ENCODE data around the gene KPNA6. TPM values are rescaled to one million over a fixed set of nuclear protein-coding genes. Genes with fewer than 3 reads are reported as not detected.
A peak's percentile ranks its signal among the peaks of the same experiment; 100 is the strongest.
"Not testable (repeated sequence)": the region's sequence is repeated elsewhere in the genome, so short reads cannot be mapped to it uniquely, and the experiment has no call there.

Gene KPNA6
- polyA plus RNA-seq (2011; rRNA removed): 26.6 and 29.8 TPM in 2 replicates
- polyA minus RNA-seq (2011; rRNA and poly(A)+ RNA removed): 41.3 and 45.8 TPM in 2 replicates

GRCh38 chr1:32107742-32108661 is at the start of gene KPNA6:
TSS of gene KPNA6 (plus strand) at chr1:32108056. CDS start at chr1:32108131, 75 bp downstream.
- peak within 1 kb of the TSS; percentile 90 for H3K4me3 ChIP-seq (ENCODE audit: low read depth, low read length)
- DNase-seq (ENCODE audit: low read depth): peak; percentile 72
- POLR2A ChIA-PET: interaction anchor here (0.6 kb wide), 1 partner anchor 45 kb away, joined by 3 read pairs; no protein-coding TSS in a partner anchor
- TF ChIP-seq, protein P1, sequence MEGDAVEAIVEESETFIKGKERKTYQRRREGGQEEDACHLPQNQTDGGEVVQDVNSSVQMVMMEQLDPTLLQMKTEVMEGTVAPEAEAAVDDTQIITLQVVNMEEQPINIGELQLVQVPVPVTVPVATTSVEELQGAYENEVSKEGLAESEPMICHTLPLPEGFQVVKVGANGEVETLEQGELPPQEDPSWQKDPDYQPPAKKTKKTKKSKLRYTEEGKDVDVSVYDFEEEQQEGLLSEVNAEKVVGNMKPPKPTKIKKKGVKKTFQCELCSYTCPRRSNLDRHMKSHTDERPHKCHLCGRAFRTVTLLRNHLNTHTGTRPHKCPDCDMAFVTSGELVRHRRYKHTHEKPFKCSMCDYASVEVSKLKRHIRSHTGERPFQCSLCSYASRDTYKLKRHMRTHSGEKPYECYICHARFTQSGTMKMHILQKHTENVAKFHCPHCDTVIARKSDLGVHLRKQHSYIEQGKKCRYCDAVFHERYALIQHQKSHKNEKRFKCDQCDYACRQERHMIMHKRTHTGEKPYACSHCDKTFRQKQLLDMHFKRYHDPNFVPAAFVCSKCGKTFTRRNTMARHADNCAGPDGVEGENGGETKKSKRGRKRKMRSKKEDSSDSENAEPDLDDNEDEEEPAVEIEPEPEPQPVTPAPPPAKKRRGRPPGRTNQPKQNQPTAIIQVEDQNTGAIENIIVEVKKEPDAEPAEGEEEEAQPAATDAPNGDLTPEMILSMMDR (IDR thresholded peaks at IDR 0.05; ENCODE audit: insufficient read depth, low read depth, low read length): no peak
- H3K27me3 ChIP-seq (ENCODE audit: control insufficient read depth, insufficient read depth, low read length): no peaks in the 10 kb centered on the region
- H3K36me3 ChIP-seq (ENCODE audit: control insufficient read depth, insufficient read depth, low read length): no peaks in the 10 kb centered on the region
- CTCF ChIA-PET: interaction anchor here (0.8 to 3.9 kb wide), 11 partner anchors 10 to 131 kb away, joined by 3 to 17 read pairs (median 4); partner anchors contain the start of genes TMEM39B and TXLNA

DNA sequence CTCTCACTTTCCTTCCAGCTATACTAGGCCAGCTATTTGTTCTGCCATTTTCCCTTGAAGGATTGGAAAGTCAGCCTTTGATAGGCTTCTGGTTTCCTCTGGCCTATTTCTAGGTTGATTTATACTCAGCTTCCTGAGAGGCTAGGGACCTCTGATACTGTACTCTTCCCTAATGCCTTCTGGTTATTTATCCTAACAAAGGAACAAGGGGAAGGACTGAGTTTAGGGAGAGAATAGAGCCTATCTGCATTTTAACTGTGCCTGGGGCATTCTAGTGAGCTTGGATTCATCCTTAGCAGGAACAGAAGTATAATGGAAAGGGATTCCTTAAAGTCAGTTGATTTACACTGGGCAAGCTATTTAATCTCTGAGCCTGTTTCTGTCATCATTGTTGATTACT is 46.9 kb upstream of the KPNA6 start:
- ChIA-PET CTCF (interaction anchor here (1.1 kb wide), 1 partner anchor 84 kb away, joined by 3 read pairs; no protein-coding TSS in a partner anchor), POLR2A (no interaction called here)
- peaks cover 5% of the 10 kb centered on the region for H3K36me3 ChIP-seq (ENCODE audit: control insufficient read depth, insufficient read depth, low read length)

DNA sequence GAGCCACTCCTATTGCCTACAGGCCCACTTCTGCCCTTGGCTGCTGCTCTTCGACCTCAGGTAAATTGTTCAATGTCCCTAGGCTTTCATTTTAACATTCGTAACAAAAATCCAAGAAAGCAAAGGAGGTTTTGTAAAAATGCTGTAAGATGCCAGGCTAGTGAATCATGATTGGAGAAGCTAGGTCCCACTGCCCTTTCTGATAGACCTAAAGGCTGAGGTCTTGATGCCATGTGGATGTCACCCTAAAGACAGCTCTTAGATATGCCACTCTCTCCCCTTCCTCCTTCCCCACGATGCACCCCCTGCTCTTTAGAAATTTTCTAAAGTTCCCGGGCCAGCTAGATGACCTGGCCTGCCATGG is 45.0 kb upstream of the KPNA6 start:
- CTCF ChIA-PET: interaction anchor here (0.6 to 2.3 kb wide), 22 partner anchors 9 to 410 kb away, joined by 3 to 17 read pairs (median 4); partner anchors contain the start of genes ADGRB2 and TMEM39B
- Histone ChIP-seq H3K27me3 (ENCODE audit: control insufficient read depth, insufficient read depth, low read length) (no peaks in the 10 kb centered on the region), H3K36me3 (ENCODE audit: control insufficient read depth, insufficient read depth, low read length) (peaks cover 5% of the 10 kb centered on the region), H3K4me3 (ENCODE audit: low read depth, low read length) (no peak overlapping the region)
- POLR2A ChIA-PET: interaction anchor here (0.6 to 1.3 kb wide), 4 partner anchors 9 to 285 kb away, joined by 3 to 6 read pairs (median 4); no protein-coding TSS in a partner anchor
- no peak for DNase-seq (ENCODE audit: low read depth)
- TF ChIP-seq, protein P1 (IDR thresholded peaks at IDR 0.05; ENCODE audit: insufficient read depth, low read depth, low read length): no peak

More for the DNA sequence above, 46.9 kb upstream of the KPNA6 start:
- Histone ChIP-seq H3K27me3 (ENCODE audit: control insufficient read depth, insufficient read depth, low read length) (no peaks in the 10 kb centered on the region), H3K4me3 (ENCODE audit: low read depth, low read length) (no peak overlapping the region)
- TF ChIP-seq, protein P1 (IDR thresholded peaks at IDR 0.05; ENCODE audit: insufficient read depth, low read depth, low read length): no peak
- no peak for DNase-seq (ENCODE audit: low read depth)

- DNase-seq (ENCODE audit: low read depth): no peak
- no peak overlapping the region for H3K4me3 ChIP-seq (ENCODE audit: low read depth, low read length)
- POLR2A ChIA-PET: interaction anchor here (0.6 to 1.3 kb wide), 3 partner anchors 9 to 45 kb away, joined by 3 to 6 read pairs (median 4); no protein-coding TSS in a partner anchor
- no peaks in the 10 kb centered on the region for H3K27me3 ChIP-seq (ENCODE audit: control insufficient read depth, insufficient read depth, low read length)
- TF ChIP-seq, protein P1 (IDR thresholded peaks at IDR 0.05; ENCODE audit: insufficient read depth, low read depth, low read length): peak; percentile 59
- H3K36me3 ChIP-seq (ENCODE audit: control insufficient read depth, insufficient read depth, low read length): peaks cover 4% of the 10 kb centered on the region
- CTCF ChIA-PET: interaction anchor here (0.6 to 2.3 kb wide), 21 partner anchors 9 to 411 kb away, joined by 3 to 17 read pairs (median 4); partner anchors contain the start of genes ADGRB2 and TMEM39B
Observed at GRCh38 chr1:32063261-32063681, 44.6 kb upstream of the KPNA6 start.

- CTCF ChIA-PET; DNase-seq (ENCODE audit: low read depth); POLR2A ChIA-PET; H3K36me3 ChIP-seq (ENCODE audit: control insufficient read depth, insufficient read depth, low read length); H3K27me3 ChIP-seq (ENCODE audit: control insufficient read depth, insufficient read depth, low read length); H3K4me3 ChIP-seq (ENCODE audit: low read depth, low read length): not testable (repeated sequence)
Observed at GRCh38 chr1:32065613-32066488, 42.0 kb upstream of the KPNA6 start.
